Nephron (organoid): Measurements from ENCODE around the gene PTCH1.
A peak's percentile ranks its signal among the peaks of the same experiment; 100 is the strongest.

Experiments
- H3K27ac Mint-ChIP-seq, 3 experiments: 2 replicates each; pipeline ENCODE4 v1.8.0; 2020; ENCODE audit warnings: mixed read lengths in 3 of 3, mild to moderate bottlenecking in 2 of 3, moderate library complexity in 1 of 3
- H3K27me3 Mint-ChIP-seq: 2 replicates; pipeline ENCODE4 v1.8.0; 2021; ENCODE audit warnings: low read depth, mild to moderate bottlenecking, moderate library complexity, mixed read lengths
- H3K36me3 Mint-ChIP-seq: 2 replicates; pipeline ENCODE4 v1.8.0; 2020; ENCODE audit warnings: low read depth, mixed read lengths
- H3K4me1 Mint-ChIP-seq: 2 replicates; pipeline ENCODE4 v1.8.0; 2020; ENCODE audit warnings: mixed read lengths
- H3K4me3 Mint-ChIP-seq, 3 experiments: 2 replicates each; pipeline ENCODE4 v1.8.0; 2020; ENCODE audit warnings: mild to moderate bottlenecking in 3 of 3, mixed read lengths in 3 of 3, moderate library complexity in 2 of 3
- H3K9me3 Mint-ChIP-seq: 2 replicates; pipeline ENCODE4 v1.8.0; 2020; ENCODE audit warnings: mixed read lengths
- TF ChIP-seq, protein P1 (sequence below), 3 experiments: fragments of 200-600 bp; sonication (generic); IDR thresholded peaks; one replicate each; pipeline ENCODE4 v1.5.0; 2021; ENCODE audit warnings: antibody characterized with exemption in 3 of 3; ENCODE audit not compliant: unreplicated experiment in 3 of 3

PTCH1 gene

DNA sequence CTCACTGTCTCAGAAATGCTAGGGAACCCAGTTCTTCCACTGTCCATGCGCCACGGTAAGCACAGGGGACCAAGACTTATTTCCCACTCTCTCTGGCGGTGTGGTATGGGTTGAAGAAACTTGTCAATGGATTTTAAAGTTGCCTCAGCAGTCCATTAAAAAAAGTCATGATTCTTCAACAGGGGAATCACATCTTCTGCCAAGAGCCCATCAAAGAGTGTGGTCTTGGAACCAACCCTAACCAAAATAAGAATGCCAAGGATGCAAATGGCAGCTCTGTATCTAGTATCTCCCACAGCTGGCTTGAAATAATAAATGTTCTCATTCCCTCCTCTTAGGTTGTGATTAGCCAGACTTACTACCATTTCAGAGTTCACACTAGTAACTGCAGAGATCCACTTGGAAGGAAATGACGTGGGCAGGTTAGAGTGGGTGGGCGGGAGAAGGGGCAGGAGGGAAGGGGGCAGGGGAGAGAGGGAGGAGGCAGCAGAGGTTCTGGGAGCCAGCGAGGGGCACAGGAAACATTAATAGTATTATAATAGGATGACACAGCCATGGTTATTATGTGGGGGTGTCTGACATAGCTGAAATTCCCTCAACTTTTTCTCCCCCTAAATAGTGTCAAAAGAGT, 17.6 kb downstream of the PTCH1 start:
- Mint-ChIP-seq H3K9me3 (no peaks in the 10 kb centered on the region), H3K27me3 (no peaks in the 10 kb centered on the region), H3K27ac (peak overlapping the region in 1 of 3 experiments; percentile 29), H3K36me3 (peaks cover 24% of the 10 kb centered on the region), H3K4me1 (peaks cover 88% of the 10 kb centered on the region), H3K4me3 (no peak overlapping the region)
- TF ChIP-seq, protein P1, sequence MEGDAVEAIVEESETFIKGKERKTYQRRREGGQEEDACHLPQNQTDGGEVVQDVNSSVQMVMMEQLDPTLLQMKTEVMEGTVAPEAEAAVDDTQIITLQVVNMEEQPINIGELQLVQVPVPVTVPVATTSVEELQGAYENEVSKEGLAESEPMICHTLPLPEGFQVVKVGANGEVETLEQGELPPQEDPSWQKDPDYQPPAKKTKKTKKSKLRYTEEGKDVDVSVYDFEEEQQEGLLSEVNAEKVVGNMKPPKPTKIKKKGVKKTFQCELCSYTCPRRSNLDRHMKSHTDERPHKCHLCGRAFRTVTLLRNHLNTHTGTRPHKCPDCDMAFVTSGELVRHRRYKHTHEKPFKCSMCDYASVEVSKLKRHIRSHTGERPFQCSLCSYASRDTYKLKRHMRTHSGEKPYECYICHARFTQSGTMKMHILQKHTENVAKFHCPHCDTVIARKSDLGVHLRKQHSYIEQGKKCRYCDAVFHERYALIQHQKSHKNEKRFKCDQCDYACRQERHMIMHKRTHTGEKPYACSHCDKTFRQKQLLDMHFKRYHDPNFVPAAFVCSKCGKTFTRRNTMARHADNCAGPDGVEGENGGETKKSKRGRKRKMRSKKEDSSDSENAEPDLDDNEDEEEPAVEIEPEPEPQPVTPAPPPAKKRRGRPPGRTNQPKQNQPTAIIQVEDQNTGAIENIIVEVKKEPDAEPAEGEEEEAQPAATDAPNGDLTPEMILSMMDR (IDR thresholded peaks at IDR 0.05; ENCODE audit: unreplicated experiment in 3 of 3), result no peak

DNA sequence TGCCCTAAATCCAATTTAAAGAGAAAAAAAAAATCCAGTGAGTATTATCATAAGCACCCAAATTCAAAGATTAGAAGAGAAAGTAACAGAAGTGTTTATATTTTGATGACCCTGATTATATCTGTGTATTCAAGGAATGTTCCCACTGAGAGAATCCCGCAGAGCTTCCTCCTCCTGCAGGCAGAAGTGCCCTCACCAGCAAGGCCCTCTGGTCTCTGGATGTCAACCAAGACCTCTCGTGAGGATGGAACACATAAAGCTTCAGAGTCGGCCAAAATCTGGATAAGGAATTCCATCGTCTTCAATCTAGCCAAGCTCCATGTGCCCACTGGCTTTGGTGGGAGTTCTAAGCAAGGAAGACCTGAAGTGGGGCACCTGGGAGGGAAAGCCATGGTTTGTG, 18.1 kb downstream of the PTCH1 start:
- H3K4me1 Mint-ChIP-seq, result peaks cover 88% of the 10 kb centered on the region
- H3K36me3 Mint-ChIP-seq, result peaks cover 23% of the 10 kb centered on the region
- peak overlapping the region in 2 of 3 experiments; percentile 17 to 56 for H3K27ac Mint-ChIP-seq
- no peaks in the 10 kb centered on the region for H3K27me3 Mint-ChIP-seq
- H3K9me3 Mint-ChIP-seq, result no peaks in the 10 kb centered on the region
- TF ChIP-seq, protein P1 (IDR thresholded peaks at IDR 0.05; ENCODE audit: unreplicated experiment in 3 of 3), result no peak
- H3K4me3 Mint-ChIP-seq, result peak overlapping the region in 1 of 3 experiments; percentile 1

DNA sequence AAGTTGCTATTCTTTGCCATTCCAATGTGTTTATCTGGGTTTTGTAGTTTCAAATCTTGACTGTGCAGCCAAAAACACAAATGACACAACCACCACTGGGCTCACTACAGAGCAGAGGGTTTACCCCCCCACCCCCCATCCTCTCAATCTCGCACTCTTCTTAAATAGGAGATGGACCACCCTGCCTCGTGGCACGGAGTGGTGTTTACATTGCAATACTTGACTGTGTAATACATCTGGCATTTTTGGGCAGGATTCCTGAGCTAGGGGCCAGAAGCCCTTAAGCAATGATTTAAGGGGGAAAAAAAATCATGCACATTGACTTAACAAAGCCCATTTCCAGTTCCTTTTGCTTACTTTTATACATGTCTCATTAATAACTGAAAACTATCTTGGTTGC, 19.0 kb downstream of the PTCH1 start:
- H3K9me3 Mint-ChIP-seq, result no peaks in the 10 kb centered on the region
- no peak overlapping the region for H3K4me3 Mint-ChIP-seq
- peaks cover 80% of the 10 kb centered on the region for H3K4me1 Mint-ChIP-seq
- H3K36me3 Mint-ChIP-seq, result peaks cover 20% of the 10 kb centered on the region
- H3K27me3 Mint-ChIP-seq, result no peaks in the 10 kb centered on the region
- H3K27ac Mint-ChIP-seq, result peak overlapping the region in 1 of 3 experiments; percentile 63
- TF ChIP-seq, protein P1 (IDR thresholded peaks at IDR 0.05; ENCODE audit: unreplicated experiment in 3 of 3), result no peak

DNA sequence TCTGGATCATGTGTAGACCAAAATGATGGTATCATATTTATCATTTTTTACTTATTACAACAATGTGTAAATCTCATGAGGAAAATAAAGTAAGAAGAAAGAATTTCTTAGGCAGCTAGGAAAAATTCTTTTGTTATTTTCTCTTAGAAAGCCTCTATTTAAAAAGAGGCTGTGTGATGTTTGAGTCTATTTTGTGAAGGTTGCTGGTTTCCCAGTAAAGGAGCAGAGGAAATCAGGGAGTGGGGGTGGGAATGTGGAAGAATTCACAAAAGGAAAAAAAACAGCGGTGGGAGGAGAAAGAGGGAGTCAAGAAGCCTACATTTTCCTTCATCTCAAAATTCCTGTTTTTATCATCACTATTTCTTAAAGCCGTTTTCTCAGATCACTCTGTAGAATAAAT, 20.1 kb downstream of the PTCH1 start:
- peaks cover 23% of the 10 kb centered on the region for H3K36me3 Mint-ChIP-seq

DNA sequence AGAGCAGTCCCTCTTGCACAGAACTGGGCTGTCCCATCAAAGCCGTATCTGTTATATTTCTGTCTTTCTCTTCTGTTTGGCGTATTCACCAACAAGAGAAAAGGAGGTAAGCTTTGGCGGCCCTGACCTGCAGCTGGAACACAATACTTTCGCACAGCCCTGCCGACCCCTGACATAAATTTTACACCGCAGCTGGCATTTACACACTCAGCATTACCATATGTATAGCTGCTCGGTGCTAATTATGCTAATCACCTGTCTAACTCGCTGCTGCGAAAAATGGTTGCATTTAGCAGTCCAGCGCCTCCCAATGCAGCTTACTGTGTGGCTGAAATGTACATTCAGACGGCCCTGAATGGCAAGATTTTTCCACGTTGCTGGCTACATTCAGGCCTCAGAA, 20.8 kb downstream of the PTCH1 start:
- TF ChIP-seq, protein P1 (IDR thresholded peaks at IDR 0.05; ENCODE audit: unreplicated experiment in 3 of 3), result no peak
- peak overlapping the region in 2 of 3 experiments; percentile 32 to 48 for H3K4me3 Mint-ChIP-seq
- H3K9me3 Mint-ChIP-seq, result no peaks in the 10 kb centered on the region

More for the DNA sequence above, 20.1 kb downstream of the PTCH1 start:
- Mint-ChIP-seq H3K27ac (peak overlapping the region; percentile 17 to 59 (median 49)), H3K9me3 (no peaks in the 10 kb centered on the region), H3K27me3 (no peaks in the 10 kb centered on the region), H3K4me3 (no peak overlapping the region), H3K4me1 (peaks cover 70% of the 10 kb centered on the region)
- TF ChIP-seq, protein P1 (IDR thresholded peaks at IDR 0.05; ENCODE audit: unreplicated experiment in 3 of 3), result no peak

DNA sequence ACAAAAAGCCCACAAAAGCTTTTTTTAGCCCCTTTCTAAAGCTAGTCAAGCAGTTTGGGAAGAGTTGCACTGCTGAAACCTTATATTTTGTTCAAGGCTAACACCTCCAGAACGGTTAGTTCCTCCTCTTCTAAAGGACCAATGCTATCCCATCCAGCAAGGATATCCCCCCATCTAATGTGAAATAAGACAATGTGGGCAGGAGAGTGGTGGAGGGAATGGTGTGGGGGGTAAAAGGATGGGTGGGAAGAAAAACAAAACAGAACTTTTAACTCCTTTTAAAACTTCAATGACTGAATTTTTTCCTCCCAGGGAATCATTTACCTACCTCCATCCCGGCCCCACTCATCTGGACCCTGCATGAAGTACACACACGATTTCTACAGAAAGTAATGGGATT, 21.2 kb downstream of the PTCH1 start:
- H3K9me3 Mint-ChIP-seq, result no peaks in the 10 kb centered on the region
- peaks cover 20% of the 10 kb centered on the region for H3K36me3 Mint-ChIP-seq
- H3K4me1 Mint-ChIP-seq, result peaks cover 61% of the 10 kb centered on the region
- H3K4me3 Mint-ChIP-seq, result peak overlapping the region in 1 of 3 experiments; percentile 48
- peak overlapping the region in 2 of 3 experiments; percentile 59 to 67 for H3K27ac Mint-ChIP-seq
- TF ChIP-seq, protein P1 (IDR thresholded peaks at IDR 0.05; ENCODE audit: unreplicated experiment in 3 of 3), result no peak
- H3K27me3 Mint-ChIP-seq, result no peaks in the 10 kb centered on the region

More for the DNA sequence above, 20.8 kb downstream of the PTCH1 start:
- peak overlapping the region; percentile 17 to 67 (median 59) for H3K27ac Mint-ChIP-seq
- H3K4me1 Mint-ChIP-seq, result peaks cover 63% of the 10 kb centered on the region
- peaks cover 21% of the 10 kb centered on the region for H3K36me3 Mint-ChIP-seq
- no peaks in the 10 kb centered on the region for H3K27me3 Mint-ChIP-seq
